Measurements from ENCODE around the gene ABCA2.

- TF ChIP-seq CTCF (conservative IDR thresholded peaks at IDR 0.05; ENCODE audit: low read depth in 2 of 2) (no peak), EZH2phosphoT487 (IDR thresholded peaks at IDR 0.05; ENCODE audit: unreplicated experiment) (no peak), REST (IDR thresholded peaks at IDR 0.05; ENCODE audit: unreplicated experiment) (no peak), POLR2AphosphoS5 (IDR thresholded peaks at IDR 0.05; ENCODE audit: low read depth) (no peak), EZH2 (IDR thresholded peaks at IDR 0.05; ENCODE audit: low read depth, unreplicated experiment) (peak; percentile 22), NANOG (IDR thresholded peaks at IDR 0.05; ENCODE audit: borderline replicate concordance) (no peak), ETS1 (IDR thresholded peaks at IDR 0.05) (no peak)
These were observed 25.2 kb upstream of the ABCA2 start for GRCh38 chr9:137052998-137053943.
